Caco-2 (cell line): ENCODE measurements around the gene SNAI1. TPM values are rescaled to one million over a fixed set of nuclear protein-coding genes. Genes with fewer than 3 reads are reported as not detected.

Experiments used
- BruUV-seq: library from RNA; stranded (reverse); fragments of 400-500 nt; replicated peaks from 2 replicates; lab custom pipeline; 2021; lab: Mats Ljungman, UMichigan
- CTCF ChIA-PET: fragments of 300-600 bp; sonication (Branson Sonifier 250); formaldehyde crosslinking; loops from one replicate; lab custom pipeline; 2022; ENCODE audit warnings: antibody characterized with exemption; lab: Charles Lee
- POLR2A ChIA-PET: fragments of 300-600 bp; sonication (Branson Sonifier 250); formaldehyde crosslinking; loops from one replicate; lab custom pipeline; 2022; ENCODE audit warnings: antibody characterized with exemption; lab: Charles Lee
- DNase-seq, 2 experiments: peaks; one replicate each; pipeline versions ENCODE4 v3.0.0 to v3.0.0-alpha.2; 2020 to 2022
- H3K27me3 ChIP-seq: replicated peaks from 2 replicates; pipeline ENCODE4 v1.6.0; 2011; ENCODE audit warnings: low read length; ENCODE audit not compliant: control insufficient read depth, insufficient read depth
- H3K36me3 ChIP-seq: 2 replicates; pipeline ENCODE4 v1.5.1; 2011; ENCODE audit warnings: low read length; ENCODE audit not compliant: control insufficient read depth, insufficient read depth
- H3K4me1 ChIP-seq: fragments of 250-450 bp; sonication (Bioruptor Pico); 2 replicates; pipeline ENCODE4 v1.5.1; 2020; ENCODE audit warnings: mild to moderate bottlenecking
- H3K4me3 ChIP-seq: 2 replicates; pipeline ENCODE4 v1.5.1; 2011; ENCODE audit warnings: low read depth, mild to moderate bottlenecking, control low read depth, low read length
- H3K9me3 ChIP-seq: fragments of 250-450 bp; sonication (Bioruptor Pico); 2 replicates; pipeline ENCODE4 v1.5.1; 2020; ENCODE audit warnings: mild to moderate bottlenecking, moderate library complexity
- H3K27ac Mint-ChIP-seq: one replicate; pipeline ENCODE4 v1.8.0; 2022; ENCODE audit warnings: mixed read lengths; ENCODE audit not compliant: unreplicated experiment
- H3K27me3 Mint-ChIP-seq: one replicate; pipeline ENCODE4 v1.8.0; 2022; ENCODE audit warnings: mixed read lengths; ENCODE audit not compliant: insufficient read depth, unreplicated experiment
- H3K36me3 Mint-ChIP-seq: one replicate; pipeline ENCODE4 v1.8.0; 2022; ENCODE audit warnings: mild to moderate bottlenecking, mixed read lengths; ENCODE audit not compliant: insufficient read depth, unreplicated experiment
- H3K4me1 Mint-ChIP-seq: one replicate; pipeline ENCODE4 v1.8.0; 2022; ENCODE audit warnings: low read depth, mixed read lengths; ENCODE audit not compliant: unreplicated experiment
- H3K4me3 Mint-ChIP-seq: one replicate; pipeline ENCODE4 v1.8.0; 2022; ENCODE audit warnings: mild to moderate bottlenecking, moderate library complexity, mixed read lengths; ENCODE audit not compliant: unreplicated experiment
- H3K9me3 Mint-ChIP-seq: one replicate; pipeline ENCODE4 v1.8.0; 2022; ENCODE audit warnings: mixed read lengths; ENCODE audit not compliant: unreplicated experiment
- CTCF ChIP-seq, 2 experiments: fragments of 200-600 bp in 1 of 2; IDR thresholded peaks; 1 replicate in 1 of 2; 2 replicates in 1 of 2; pipeline versions ENCODE4 v1.5.1 to v1.8.0; 2011 to 2022; ENCODE audit warnings: antibody characterized with exemption in 1 of 2, control low read depth in 1 of 2, inconsistent platforms in 1 of 2, low read depth in 1 of 2, low read length in 1 of 2, mild to moderate bottlenecking in 1 of 2, moderate library complexity in 1 of 2; ENCODE audit not compliant: insufficient read depth in 1 of 2, severe bottlenecking in 1 of 2, unreplicated experiment in 1 of 2
- intact Hi-C: fragments of 100-400 bp; cut with micrococcal nuclease; formaldehyde crosslinking; loops from one replicate; pipeline ENCODE4 v1.10.0; 2022; ENCODE audit not compliant: unreplicated experiment
- total RNA-seq: library from RNA; stranded (reverse); gene quantifications from 2 replicates; pipeline ENCODE4 v1.2.3, GENCODE V29; 2022

Gene SNAI1
- total RNA-seq, 1 experiment from 2014 or later: 10.9 TPM

GRCh38 chr20:49938173-49939163 lies 44.3 kb upstream of the SNAI1 start:
- H3K27ac Mint-ChIP-seq: peak overlapping the region; percentile 91
- CTCF ChIA-PET: interaction anchor here (0.6 to 3.7 kb wide), 9 partner anchors 9 to 650 kb away, joined by 3 to 33 read pairs (median 4); partner anchors contain the start of genes SNAI1 and SPATA2
- peaks cover 51% of the 10 kb centered on the region for H3K4me1 ChIP-seq

GRCh38 chr20:49941456-49941855 lies 41.3 kb upstream of the SNAI1 start:
- BruUV-seq: no TSS peak
- peaks cover 96% of the 10 kb centered on the region for H3K36me3 Mint-ChIP-seq
- no peak overlapping the region for H3K4me3 ChIP-seq
- no peaks in the 10 kb centered on the region for H3K27me3 Mint-ChIP-seq
- intact Hi-C loops: no loop called here
- H3K9me3 ChIP-seq: no peaks in the 10 kb centered on the region
- H3K27me3 ChIP-seq: no peaks in the 10 kb centered on the region
- H3K36me3 ChIP-seq: peaks cover 12% of the 10 kb centered on the region; the same call in 1 of the 2 replicates
- TF ChIP-seq CTCF (IDR thresholded peaks at IDR 0.05; ENCODE audit: insufficient read depth in 1 of 2, low read depth in 1 of 2, low read length in 1 of 2, severe bottlenecking in 1 of 2, unreplicated experiment in 1 of 2): no peak
- H3K4me3 Mint-ChIP-seq: no peak overlapping the region
- no peak for DNase-seq
- peaks cover 58% of the 10 kb centered on the region for H3K4me1 Mint-ChIP-seq
- H3K4me1 ChIP-seq: peaks cover 62% of the 10 kb centered on the region
- H3K27ac Mint-ChIP-seq: peak overlapping the region; percentile 62
- ChIA-PET POLR2A (no interaction called here), CTCF (interaction anchor here (0.5 to 2.3 kb wide), 4 partner anchors 37 to 859 kb away, joined by 3 to 7 read pairs (median 4); no protein-coding TSS in a partner anchor)
- no peaks in the 10 kb centered on the region for H3K9me3 Mint-ChIP-seq

More at GRCh38 chr20:49938173-49939163, 44.3 kb upstream of the SNAI1 start:
- intact Hi-C loops: no loop called here
- TF ChIP-seq CTCF (IDR thresholded peaks at IDR 0.05; ENCODE audit: insufficient read depth in 1 of 2, low read depth in 1 of 2, low read length in 1 of 2, severe bottlenecking in 1 of 2, unreplicated experiment in 1 of 2): no peak
- Mint-ChIP-seq H3K9me3 (no peaks in the 10 kb centered on the region), H3K36me3 (peaks cover 67% of the 10 kb centered on the region), H3K27me3 (no peaks in the 10 kb centered on the region), H3K4me1 (peaks cover 43% of the 10 kb centered on the region), H3K4me3 (peak overlapping the region; percentile 93)
- H3K9me3 ChIP-seq: no peaks in the 10 kb centered on the region
- peaks cover 7% of the 10 kb centered on the region; the same call in 1 of the 2 replicates for H3K36me3 ChIP-seq
- BruUV-seq: no TSS peak
- POLR2A ChIA-PET: interaction anchor here (0.5 to 4.4 kb wide), 4 partner anchors 22 to 832 kb away, joined by 3 to 123 read pairs (median 5); partner anchors contain the start of gene SPATA2
- H3K27me3 ChIP-seq: no peaks in the 10 kb centered on the region
- DNase-seq: no peak
- H3K4me3 ChIP-seq: peak overlapping the region; percentile 87; the same call in 1 of the 2 replicates

- peaks cover 64% of the 10 kb centered on the region for H3K4me1 ChIP-seq
- no peak overlapping the region for H3K4me3 Mint-ChIP-seq
- no peaks in the 10 kb centered on the region for H3K27me3 Mint-ChIP-seq
- peaks cover 14% of the 10 kb centered on the region; the same call in 1 of the 2 replicates for H3K36me3 ChIP-seq
- H3K4me3 ChIP-seq: no peak overlapping the region
- H3K9me3 Mint-ChIP-seq: no peaks in the 10 kb centered on the region
- no peak for TF ChIP-seq CTCF (IDR thresholded peaks at IDR 0.05; ENCODE audit: insufficient read depth in 1 of 2, low read depth in 1 of 2, low read length in 1 of 2, severe bottlenecking in 1 of 2, unreplicated experiment in 1 of 2)
- peaks cover 52% of the 10 kb centered on the region for H3K4me1 Mint-ChIP-seq
- intact Hi-C loops: no loop called here
- ChIA-PET CTCF (interaction anchor here (2.3 kb wide), 1 partner anchor 37 kb away, joined by 7 read pairs; no protein-coding TSS in a partner anchor), POLR2A (no interaction called here)
- no peaks in the 10 kb centered on the region for H3K9me3 ChIP-seq
- H3K27me3 ChIP-seq: no peaks in the 10 kb centered on the region
- DNase-seq: peak in 1 of 2 experiments; percentile 53
- H3K36me3 Mint-ChIP-seq: peaks cover 96% of the 10 kb centered on the region
- H3K27ac Mint-ChIP-seq: peak overlapping the region; percentile 62
- no TSS peak for BruUV-seq
Observed at GRCh38 chr20:49942303-49942702, 40.5 kb upstream of the SNAI1 start.
